H9 (cell line): ENCODE results near the gene NPC1. TPM values are rescaled to one million over a fixed set of nuclear protein-coding genes. Genes with fewer than 3 reads are reported as not detected.
A peak's percentile ranks its signal among the peaks of the same experiment; 100 is the strongest.

Source experiments
- DNase-seq: peaks from one replicate; pipeline ENCODE4 v3.0.0-alpha.2; 2017
- H2AFZ ChIP-seq: one replicate; pipeline ENCODE4 v1.6.1; 2013; ENCODE audit warnings: mild to moderate bottlenecking, low read length, control low read depth, moderate library complexity
- H2AK5ac ChIP-seq: 2 replicates; pipeline ENCODE4 v1.6.1; 2013; ENCODE audit warnings: low read length, control low read depth, mixed read lengths; ENCODE audit not compliant: insufficient read length
- H2BK120ac ChIP-seq: one replicate; pipeline ENCODE4 v1.6.1; 2013; ENCODE audit warnings: low read depth, mild to moderate bottlenecking, low read length, control low read depth, inconsistent platforms; ENCODE audit not compliant: poor library complexity, severe bottlenecking
- H2BK12ac ChIP-seq: 2 replicates; pipeline ENCODE4 v1.6.1; 2013; ENCODE audit warnings: low read length, control low read depth, mixed read lengths, low read depth; ENCODE audit not compliant: insufficient read length
- H2BK15ac ChIP-seq: 2 replicates; pipeline ENCODE4 v1.6.1; 2013; ENCODE audit warnings: low read depth, low read length, control low read depth
- H2BK20ac ChIP-seq: one replicate; pipeline ENCODE4 v1.6.1; 2013; ENCODE audit warnings: low read depth, mild to moderate bottlenecking, low read length, control low read depth, inconsistent platforms; ENCODE audit not compliant: poor library complexity, severe bottlenecking
- H2BK5ac ChIP-seq: 2 replicates; pipeline ENCODE4 v1.6.1; 2013; ENCODE audit warnings: low read length, control low read depth, mixed read lengths; ENCODE audit not compliant: insufficient read length
- H3K14ac ChIP-seq: 2 replicates; pipeline ENCODE4 v1.6.1; 2013; ENCODE audit warnings: low read length, control low read depth; ENCODE audit not compliant: insufficient read depth
- H3K18ac ChIP-seq: 2 replicates; pipeline ENCODE4 v1.6.1; 2013; ENCODE audit warnings: low read depth, mild to moderate bottlenecking, mixed read lengths, low read length, control low read depth; ENCODE audit not compliant: insufficient read length
- H3K23ac ChIP-seq: 2 replicates; pipeline ENCODE4 v1.6.1; 2013; ENCODE audit warnings: low read length, control low read depth, mixed read lengths, low read depth; ENCODE audit not compliant: insufficient read length
- H3K23me2 ChIP-seq: 2 replicates; pipeline ENCODE4 v1.6.1; 2013; ENCODE audit warnings: low read depth, mild to moderate bottlenecking, mixed read lengths, low read length, control low read depth; ENCODE audit not compliant: insufficient read length, poor library complexity, severe bottlenecking
- H3K27ac ChIP-seq: 2 replicates; pipeline ENCODE4 v1.5.1; 2013; ENCODE audit warnings: low read length, control low read depth, mixed read lengths, low read depth; ENCODE audit not compliant: insufficient read length
- H3K27me3 ChIP-seq: 2 replicates; pipeline ENCODE4 v1.6.1; 2013; ENCODE audit warnings: low read length, control low read depth, inconsistent platforms; ENCODE audit not compliant: insufficient read depth
- H3K4ac ChIP-seq: 2 replicates; pipeline ENCODE4 v1.6.1; 2013; ENCODE audit warnings: low read depth, mild to moderate bottlenecking, control low read depth, inconsistent platforms, low read length, moderate library complexity
- H3K4me1 ChIP-seq: 2 replicates; pipeline ENCODE4 v1.6.1; 2013; ENCODE audit warnings: low read length, control low read depth, inconsistent platforms; ENCODE audit not compliant: insufficient read depth
- H3K4me2 ChIP-seq: 2 replicates; pipeline ENCODE4 v1.6.1; 2013; ENCODE audit warnings: low read length, control low read depth, mixed read lengths; ENCODE audit not compliant: insufficient read length, insufficient read depth
- H3K56ac ChIP-seq: 2 replicates; pipeline ENCODE4 v1.6.1; 2013; ENCODE audit warnings: low read depth, mild to moderate bottlenecking, mixed read lengths, low read length, control low read depth; ENCODE audit not compliant: insufficient read length
- H3K79me1 ChIP-seq: 2 replicates; pipeline ENCODE4 v1.6.1; 2013; ENCODE audit warnings: low read depth, mild to moderate bottlenecking, moderate library complexity, low read length, control low read depth, inconsistent platforms; ENCODE audit not compliant: insufficient read depth, poor library complexity, severe bottlenecking
- H3K79me2 ChIP-seq: 2 replicates; pipeline ENCODE4 v1.6.1; 2013; ENCODE audit warnings: low read length, control low read depth, inconsistent platforms; ENCODE audit not compliant: insufficient read depth
- H3K9ac ChIP-seq: 2 replicates; pipeline ENCODE4 v1.6.1; 2013; ENCODE audit warnings: low read length, control low read depth, mixed read lengths; ENCODE audit not compliant: insufficient read length; ENCODE audit errors: extremely low read depth
- H3K9me3 ChIP-seq: one replicate; pipeline ENCODE4 v1.6.1; 2013; ENCODE audit warnings: low read depth, low read length, inconsistent platforms; ENCODE audit not compliant: control insufficient read depth
- H3T11ph ChIP-seq: one replicate; pipeline ENCODE4 v1.6.1; 2013; ENCODE audit warnings: mild to moderate bottlenecking, low read length, control low read depth, inconsistent platforms
- H4K20me1 ChIP-seq: one replicate; pipeline ENCODE4 v1.6.1; 2013; ENCODE audit not compliant: control insufficient read depth, insufficient read length, insufficient read depth
- H4K5ac ChIP-seq: 2 replicates; pipeline ENCODE4 v1.6.1; 2013; ENCODE audit warnings: low read depth, mild to moderate bottlenecking, mixed read lengths, low read length, control low read depth; ENCODE audit not compliant: insufficient read length
- H4K8ac ChIP-seq: replicated peaks from 2 replicates; pipeline ENCODE4 v1.6.1; 2013; ENCODE audit warnings: low read length, control low read depth, mixed read lengths, low read depth; ENCODE audit not compliant: insufficient read length
- H4K91ac ChIP-seq: 2 replicates; pipeline ENCODE4 v1.6.1; 2013; ENCODE audit warnings: low read depth, mild to moderate bottlenecking, moderate library complexity, mixed read lengths, low read length, control low read depth; ENCODE audit not compliant: insufficient read length
- H3K27ac Mint-ChIP-seq, 3 experiments: 2 replicates in 2 of 3; 3 replicates in 1 of 3; pipeline ENCODE4 v1.8.0; 2020 to 2021; ENCODE audit warnings: mixed read lengths in 3 of 3, mild to moderate bottlenecking in 1 of 3, moderate library complexity in 1 of 3
- H3K27me3 Mint-ChIP-seq: 2 replicates; pipeline ENCODE4 v1.8.0; 2021; ENCODE audit warnings: low read depth, mild to moderate bottlenecking, moderate library complexity, mixed read lengths
- H3K36me3 Mint-ChIP-seq, 3 experiments: 2 replicates in 2 of 3; 3 replicates in 1 of 3; pipeline ENCODE4 v1.8.0; 2020 to 2021; ENCODE audit warnings: low read depth in 3 of 3, mixed read lengths in 3 of 3; ENCODE audit not compliant: insufficient read depth in 1 of 3
- H3K4me1 Mint-ChIP-seq, 2 experiments: 2 replicates each; pipeline ENCODE4 v1.8.0; 2020; ENCODE audit warnings: mixed read lengths in 2 of 2
- H3K4me3 Mint-ChIP-seq, 2 experiments: 2 replicates in 1 of 2; 3 replicates in 1 of 2; pipeline ENCODE4 v1.8.0; 2020 to 2021; ENCODE audit warnings: mild to moderate bottlenecking in 2 of 2, mixed read lengths in 2 of 2, moderate library complexity in 1 of 2
- H3K9me3 Mint-ChIP-seq, 2 experiments: 2 replicates in 1 of 2; 3 replicates in 1 of 2; pipeline ENCODE4 v1.8.0; 2020; ENCODE audit warnings: mild to moderate bottlenecking in 2 of 2, mixed read lengths in 2 of 2, moderate library complexity in 1 of 2
- whole genome bisulfite sequencing: extraction: QIAGEN DNeasy Blood & Tissue Kit; methylation state at CpG from one replicate; pipeline ENCODE4 v1.1.7; 2013; ENCODE audit warnings: missing lambda C conversion rate, low lambda C conversion rate, mixed read lengths; ENCODE audit not compliant: insufficient read length; ENCODE audit errors: extremely low coverage; 5-methylcytosine and 5-hydroxymethylcytosine counted together
- total RNA-seq: library from RNA; stranded (reverse); gene quantifications from 2 replicates; pipeline ENCODE4 v1.2.1, GENCODE V29; 2021
- TF ChIP-seq, protein P1 (sequence below): fragments of 200-600 bp; sonication (generic); conservative IDR thresholded peaks from 3 replicates; pipeline ENCODE4 v1.8.0; 2021; ENCODE audit warnings: antibody characterized with exemption, mild to moderate bottlenecking

NPC1 gene
- total RNA-seq, 1 experiment from 2014 or later: 24.2 TPM

DNA sequence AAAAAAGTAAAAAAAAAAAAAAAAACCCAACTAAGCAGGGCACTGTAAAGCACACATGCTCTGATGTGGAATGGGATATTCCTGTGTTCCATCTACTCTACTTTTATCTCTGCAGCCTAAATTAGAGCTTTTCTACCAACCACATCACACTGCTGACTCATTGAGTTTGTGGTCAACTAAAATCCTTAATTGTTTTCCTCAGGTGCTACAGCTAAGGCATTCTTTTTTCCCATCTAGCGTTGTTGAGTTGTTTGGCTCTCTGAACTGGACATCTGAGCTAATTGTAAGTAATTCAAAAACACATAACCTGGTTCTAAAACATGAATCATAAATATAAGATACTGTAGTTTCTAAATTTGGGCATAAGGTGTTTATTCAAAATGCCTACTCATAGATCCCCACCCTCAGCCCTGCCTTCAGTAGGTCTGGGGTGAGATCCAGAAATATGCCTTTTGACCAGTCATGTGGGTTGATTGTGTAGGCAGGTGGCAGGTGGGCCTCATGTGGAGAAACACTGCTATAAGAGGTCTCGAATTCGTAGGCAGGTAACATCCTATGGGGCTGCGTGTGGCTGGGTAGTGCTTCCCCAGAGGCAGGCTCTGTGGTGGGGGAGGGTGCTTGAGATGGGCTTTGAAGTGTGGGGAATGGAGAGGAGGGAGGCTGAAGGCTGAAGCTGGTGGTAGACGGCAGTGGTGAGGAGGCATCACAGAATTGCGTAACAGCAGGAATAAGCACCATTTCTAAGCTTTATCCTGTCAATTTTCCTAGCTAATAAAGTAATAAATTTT lies 49.2 kb upstream of the NPC1 start:
- Histone ChIP-seq H3K14ac (no peak overlapping the region; the same call in 1 of the 2 replicates), H3K9ac (no peak overlapping the region), H2AK5ac (no peak overlapping the region), H4K5ac (no peak overlapping the region), H3K18ac (no peak overlapping the region), H3K23ac (no peak overlapping the region), H2BK12ac (no peak overlapping the region), H3K4ac (no peak overlapping the region), H3K9me3 (no peaks in the 10 kb centered on the region), H2BK5ac (peak overlapping the region; percentile 64), H3K27ac (no peak overlapping the region), H2BK15ac (no peak overlapping the region), H3K79me1 (no peaks in the 10 kb centered on the region), H2BK120ac (no peak overlapping the region), H2AFZ (no peak overlapping the region), H3K23me2 (no peaks in the 10 kb centered on the region), H4K8ac (no peak overlapping the region), H2BK20ac (no peak overlapping the region), H3K27me3 (no peaks in the 10 kb centered on the region), H3K4me1 (peaks cover 5% of the 10 kb centered on the region; the same call in 1 of the 2 replicates), H4K91ac (peak overlapping the region; percentile 81), H3T11ph (no peak overlapping the region), H4K20me1 (no peaks in the 10 kb centered on the region), H3K79me2 (no peaks in the 10 kb centered on the region), H3K56ac (no peak overlapping the region), H3K4me2 (peak overlapping the region; percentile 8)
- H3K27me3 Mint-ChIP-seq: peaks cover 2% of the 10 kb centered on the region; the same call in 1 of the 2 replicates
- H3K9me3 Mint-ChIP-seq: no peaks in the 10 kb centered on the region
- H3K36me3 Mint-ChIP-seq: no peaks in the 10 kb centered on the region
- whole genome bisulfite sequencing: no CpG with 5 or more reads among the region's 6 CpGs
- DNase-seq: peak; percentile 42
- H3K4me1 Mint-ChIP-seq: peaks cover 12 to 15% of the 10 kb centered on the region in 2 experiments
- H3K4me3 Mint-ChIP-seq: no peak overlapping the region
- peak overlapping the region in 1 of 3 experiments; percentile 22; a peak in 3 of 7 replicates for H3K27ac Mint-ChIP-seq
- TF ChIP-seq, protein P1, sequence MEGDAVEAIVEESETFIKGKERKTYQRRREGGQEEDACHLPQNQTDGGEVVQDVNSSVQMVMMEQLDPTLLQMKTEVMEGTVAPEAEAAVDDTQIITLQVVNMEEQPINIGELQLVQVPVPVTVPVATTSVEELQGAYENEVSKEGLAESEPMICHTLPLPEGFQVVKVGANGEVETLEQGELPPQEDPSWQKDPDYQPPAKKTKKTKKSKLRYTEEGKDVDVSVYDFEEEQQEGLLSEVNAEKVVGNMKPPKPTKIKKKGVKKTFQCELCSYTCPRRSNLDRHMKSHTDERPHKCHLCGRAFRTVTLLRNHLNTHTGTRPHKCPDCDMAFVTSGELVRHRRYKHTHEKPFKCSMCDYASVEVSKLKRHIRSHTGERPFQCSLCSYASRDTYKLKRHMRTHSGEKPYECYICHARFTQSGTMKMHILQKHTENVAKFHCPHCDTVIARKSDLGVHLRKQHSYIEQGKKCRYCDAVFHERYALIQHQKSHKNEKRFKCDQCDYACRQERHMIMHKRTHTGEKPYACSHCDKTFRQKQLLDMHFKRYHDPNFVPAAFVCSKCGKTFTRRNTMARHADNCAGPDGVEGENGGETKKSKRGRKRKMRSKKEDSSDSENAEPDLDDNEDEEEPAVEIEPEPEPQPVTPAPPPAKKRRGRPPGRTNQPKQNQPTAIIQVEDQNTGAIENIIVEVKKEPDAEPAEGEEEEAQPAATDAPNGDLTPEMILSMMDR: no peak
